GM12878 (cell line): ENCODE results near the gene PREP. TPM values are rescaled to one million over a fixed set of nuclear protein-coding genes. Genes with fewer than 3 reads are reported as not detected.

ENCODE experiments used
- ATAC-seq: fragments of 200-7000 bp; cut with Tn5 transposase; 3 replicates; pipeline ENCODE4 v1.9.1; 2020; ENCODE audit warnings: mild to moderate bottlenecking, moderate library complexity
- BruUV-seq: library from RNA; stranded (reverse); fragments of 400-500 nt; replicated peaks from 2 replicates; lab custom pipeline; 2021; lab: Mats Ljungman, UMichigan
- CTCF ChIA-PET: fragments of 300-600 bp; sonication (Branson Sonifier 250); formaldehyde crosslinking; extraction: SDS; loops from one replicate; lab custom pipeline; 2021; ENCODE audit warnings: inconsistent platforms; lab: Yijun Ruan, JAX
- POLR2A ChIA-PET: fragments of 350-600 bp; formaldehyde crosslinking; extraction: SDS; loops from one replicate; lab custom pipeline; 2021; ENCODE audit warnings: inconsistent platforms; lab: Charles Lee
- RAD21 ChIA-PET: fragments of 300-600 bp; sonication (Branson Sonifier 250); formaldehyde crosslinking; loops from one replicate; lab custom pipeline; 2023; ENCODE audit warnings: antibody characterized with exemption; ENCODE audit not compliant: unreplicated experiment; lab: Charles Lee
- SMC1A ChIA-PET: fragments of 300-600 bp; sonication (Branson Sonifier 250); formaldehyde crosslinking; loops from one replicate; lab custom pipeline; 2023; ENCODE audit not compliant: unreplicated experiment, uncharacterized antibody; lab: Charles Lee
- DNase-seq: peaks from one replicate; pipeline ENCODE4 v3.0.0-alpha.2; 2011; ENCODE audit warnings: low read depth, low spot score
- FAIRE-seq: peaks from 3 replicates; lab custom pipeline; 2011; peaks lifted over from hg19 to GRCh38; lab: Jason Lieb, UNC
- H2AFZ ChIP-seq: 2 replicates; pipeline ENCODE4 v1.6.0; 2011; ENCODE audit warnings: low read depth, low read length, control low read depth; ENCODE audit not compliant: control insufficient read depth
- H3K27ac ChIP-seq: 2 replicates; pipeline ENCODE4 v1.5.1; 2011; ENCODE audit warnings: control low read depth; ENCODE audit not compliant: control insufficient read depth, insufficient read depth
- H3K27me3 ChIP-seq, 2 experiments: replicated peaks in 1 of 2; 2 replicates each; pipeline versions ENCODE4 v1.6.0 to v1.6.1; 2011; ENCODE audit warnings: low read length in 1 of 2; ENCODE audit not compliant: control insufficient read depth in 2 of 2, insufficient read depth in 2 of 2
- H3K36me3 ChIP-seq, 2 experiments: 2 replicates each; pipeline ENCODE4 v1.5.1; 2011; ENCODE audit warnings: low read length in 1 of 2; ENCODE audit not compliant: control insufficient read depth in 2 of 2, insufficient read depth in 2 of 2
- H3K4me1 ChIP-seq: 2 replicates; pipeline ENCODE4 v1.6.1; 2011; ENCODE audit warnings: mild to moderate bottlenecking, low read length, moderate library complexity, mixed read lengths; ENCODE audit not compliant: control insufficient read depth, insufficient read depth
- H3K4me2 ChIP-seq: 2 replicates; pipeline ENCODE4 v1.6.0; 2011; ENCODE audit warnings: control low read depth; ENCODE audit not compliant: control insufficient read depth, insufficient read depth
- H3K4me3 ChIP-seq: fragments of 200-600 bp; sonication (generic); 2 replicates; pipeline ENCODE4 v1.5.1; 2016
- H3K79me2 ChIP-seq: 2 replicates; pipeline ENCODE4 v1.6.0; 2011; ENCODE audit warnings: low read length; ENCODE audit not compliant: control insufficient read depth, insufficient read depth
- H3K9ac ChIP-seq: 2 replicates; pipeline ENCODE4 v1.8.0; 2011; ENCODE audit warnings: low read length, control low read depth, mixed read lengths; ENCODE audit not compliant: control insufficient read depth, insufficient read depth
- H3K9me3 ChIP-seq: replicated peaks from 3 replicates; pipeline ENCODE4 v1.5.1; 2011; ENCODE audit warnings: mild to moderate bottlenecking, low read length; ENCODE audit not compliant: control insufficient read depth, insufficient read depth
- H4K20me1 ChIP-seq: 2 replicates; pipeline ENCODE4 v1.6.0; 2011; ENCODE audit not compliant: control insufficient read depth, insufficient read depth
- CREM ChIP-seq: IDR thresholded peaks from 2 replicates; pipeline ENCODE4 v1.6.1; 2014; ENCODE audit warnings: antibody characterized with exemption, low read depth
- EGR1 ChIP-seq, 2 experiments: IDR thresholded peaks; 1 replicate in 1 of 2; 2 replicates in 1 of 2; pipeline ENCODE4 v1.6.1; 2011 to 2012; ENCODE audit warnings: low read depth in 2 of 2, low read length in 2 of 2, borderline replicate concordance in 1 of 2, mild to moderate bottlenecking in 1 of 2, moderate library complexity in 1 of 2
- IKZF1 ChIP-seq: fragments of 450-650 bp; conservative IDR thresholded peaks from 2 replicates; pipeline ENCODE4 v1.6.1; 2017; ENCODE audit warnings: antibody characterized with exemption, mild to moderate bottlenecking
- LARP7 ChIP-seq: fragments of 450-650 bp; IDR thresholded peaks from 2 replicates; pipeline ENCODE4 v1.6.1; 2017; ENCODE audit warnings: mild to moderate bottlenecking
- MYC ChIP-seq: IDR thresholded peaks from 2 replicates; pipeline ENCODE4 v1.6.1; 2011; ENCODE audit warnings: mild to moderate bottlenecking, low read length, moderate library complexity, inconsistent platforms; ENCODE audit not compliant: insufficient read depth, insufficient replicate concordance, insufficient read length, severe bottlenecking
- WGBS: methylation state at CpG from one replicate; pipeline ENCODE4 v1.1.6; 2016; ENCODE audit warnings: low lambda C conversion rate; ENCODE audit not compliant: insufficient replicate concordance, insufficient coverage; ENCODE audit errors: missing lambda C conversion rate; 5-methylcytosine and 5-hydroxymethylcytosine counted together
- in situ Hi-C: fragments of 300-500 bp; cut with MboI; formaldehyde crosslinking; loops from 9 replicates; pipeline ENCODE4 v1.14.3; 2018; ENCODE audit warnings: mixed read lengths
- intact Hi-C: fragments of 100-400 bp; cut with micrococcal nuclease; formaldehyde crosslinking; loops from one replicate; pipeline ENCODE4 v1.14.2; 2022; ENCODE audit not compliant: unreplicated experiment
- polyA plus RNA-seq, 11 experiments: library from polyadenylated mRNA; depleted of rRNA in 4 of 11; unstranded in 6 of 11; stranded (reverse) in 5 of 11; fragments of >200 nt; fragmentation: Nextera tagmentation in 4 of 11; fragmentation: Illumina TruSeq in 1 of 11; extraction: Ambion mirVana in 4 of 11; extraction: Trizol in 1 of 11; gene quantifications; 1 replicate in 1 of 11; 2 replicates in 10 of 11; pipeline versions ENCODE4 v1.2.1 to v1.2.3, GENCODE V29; 2011 to 2016; ENCODE audit warnings: inconsistent platforms in 2 of 11, missing spikeins in 2 of 11, low read depth in 1 of 11
- total RNA-seq, 4 experiments: library from RNA; depleted of rRNA in 3 of 4; stranded (reverse); fragments of >200 nt in 3 of 4; fragmentation: Illumina TruSeq in 1 of 4; extraction: Trizol in 1 of 4; gene quantifications; 2 replicates each; pipeline versions ENCODE4 v1.2.1 to v1.2.3, GENCODE V29; 2013 to 2021
- TF ChIP-seq, protein P1 (sequence below): fragments of 450-650 bp; IDR thresholded peaks from 2 replicates; pipeline ENCODE4 v1.6.1; 2016; ENCODE audit warnings: mild to moderate bottlenecking
- TF ChIP-seq, protein P2 (sequence below): fragments of 450-650 bp; IDR thresholded peaks from 2 replicates; pipeline ENCODE4 v1.6.1; 2017; ENCODE audit warnings: mild to moderate bottlenecking, low read depth, inconsistent platforms; ENCODE audit not compliant: poor library complexity, severe bottlenecking
- TF ChIP-seq, protein P3 (sequence below): IDR thresholded peaks from 2 replicates; pipeline ENCODE4 v1.6.1; 2012; ENCODE audit warnings: low read depth, low read length, improper control_type of control experiment
- TF ChIP-seq, protein P4 (sequence below): fragments of 450-650 bp; IDR thresholded peaks from 2 replicates; pipeline ENCODE4 v1.6.1; 2017; ENCODE audit warnings: mild to moderate bottlenecking, moderate library complexity

The PREP gene
- total and polyA plus RNA-seq, 10 of the 15 experiments (the other 5 are each of a cell fraction or from before 2014, with no cell fraction given) = 6.5 to 33.6 (median 18.1) TPM

DNA sequence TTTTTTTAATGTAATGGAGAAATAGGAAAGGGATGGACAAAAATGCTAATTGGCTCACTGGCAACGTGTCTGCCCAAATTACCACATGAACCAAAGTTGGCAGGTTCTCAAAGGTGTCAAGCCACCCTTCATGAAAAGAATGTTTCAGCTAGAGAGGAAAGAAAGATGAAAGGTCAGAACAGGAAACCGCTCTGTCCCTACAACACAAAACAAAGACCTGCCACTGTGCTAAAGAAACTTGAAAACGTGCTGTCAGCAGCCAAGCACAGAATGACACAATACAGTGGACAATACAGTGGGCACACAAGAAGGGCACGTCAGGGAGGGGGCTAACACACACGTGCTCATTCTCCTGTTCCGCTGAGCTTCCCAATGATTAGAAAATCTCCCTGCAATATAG lies 4.9 kb downstream of the PREP start (continued):
- TF ChIP-seq, protein P1, sequence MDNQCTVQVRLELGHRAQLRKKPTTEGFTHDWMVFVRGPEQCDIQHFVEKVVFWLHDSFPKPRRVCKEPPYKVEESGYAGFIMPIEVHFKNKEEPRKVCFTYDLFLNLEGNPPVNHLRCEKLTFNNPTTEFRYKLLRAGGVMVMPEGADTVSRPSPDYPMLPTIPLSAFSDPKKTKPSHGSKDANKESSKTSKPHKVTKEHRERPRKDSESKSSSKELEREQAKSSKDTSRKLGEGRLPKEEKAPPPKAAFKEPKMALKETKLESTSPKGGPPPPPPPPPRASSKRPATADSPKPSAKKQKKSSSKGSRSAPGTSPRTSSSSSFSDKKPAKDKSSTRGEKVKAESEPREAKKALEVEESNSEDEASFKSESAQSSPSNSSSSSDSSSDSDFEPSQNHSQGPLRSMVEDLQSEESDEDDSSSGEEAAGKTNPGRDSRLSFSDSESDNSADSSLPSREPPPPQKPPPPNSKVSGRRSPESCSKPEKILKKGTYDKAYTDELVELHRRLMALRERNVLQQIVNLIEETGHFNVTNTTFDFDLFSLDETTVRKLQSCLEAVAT = no peak
- TF ChIP-seq CREM (no peak), EGR1 (IDR thresholded peaks at IDR 0.05; ENCODE audit: borderline replicate concordance in 1 of 2, low read depth in 2 of 2, low read length in 2 of 2) (no peak), LARP7 (no peak), MYC (no peak)
- TF ChIP-seq, protein P2, sequence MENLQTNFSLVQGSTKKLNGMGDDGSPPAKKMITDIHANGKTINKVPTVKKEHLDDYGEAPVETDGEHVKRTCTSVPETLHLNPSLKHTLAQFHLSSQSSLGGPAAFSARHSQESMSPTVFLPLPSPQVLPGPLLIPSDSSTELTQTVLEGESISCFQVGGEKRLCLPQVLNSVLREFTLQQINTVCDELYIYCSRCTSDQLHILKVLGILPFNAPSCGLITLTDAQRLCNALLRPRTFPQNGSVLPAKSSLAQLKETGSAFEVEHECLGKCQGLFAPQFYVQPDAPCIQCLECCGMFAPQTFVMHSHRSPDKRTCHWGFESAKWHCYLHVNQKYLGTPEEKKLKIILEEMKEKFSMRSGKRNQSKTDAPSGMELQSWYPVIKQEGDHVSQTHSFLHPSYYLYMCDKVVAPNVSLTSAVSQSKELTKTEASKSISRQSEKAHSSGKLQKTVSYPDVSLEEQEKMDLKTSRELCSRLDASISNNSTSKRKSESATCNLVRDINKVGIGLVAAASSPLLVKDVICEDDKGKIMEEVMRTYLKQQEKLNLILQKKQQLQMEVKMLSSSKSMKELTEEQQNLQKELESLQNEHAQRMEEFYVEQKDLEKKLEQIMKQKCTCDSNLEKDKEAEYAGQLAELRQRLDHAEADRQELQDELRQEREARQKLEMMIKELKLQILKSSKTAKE = no peak

DNA sequence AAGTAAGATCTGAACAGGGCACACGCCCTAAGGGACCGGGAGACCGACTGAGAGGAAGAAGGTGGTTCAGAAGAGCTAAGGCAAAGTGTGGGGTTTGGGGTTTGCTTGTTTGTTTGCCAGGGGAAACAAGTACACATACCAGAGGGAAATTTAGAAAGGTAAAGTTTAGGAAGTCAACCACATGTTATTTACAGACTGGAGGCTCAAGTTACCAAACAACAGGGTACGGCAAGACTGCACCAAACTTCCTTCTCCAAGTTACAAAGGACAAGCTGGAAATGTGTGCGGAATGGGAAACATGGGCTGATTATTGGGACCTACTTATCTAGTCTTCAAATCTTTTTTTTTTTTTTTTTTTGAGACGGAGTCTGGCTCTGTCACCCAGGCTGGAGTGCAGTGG lies 11.2 kb downstream of the PREP start:
- no peak overlapping the region for H3K9ac ChIP-seq
- H3K4me1 ChIP-seq = no peaks in the 10 kb centered on the region
- 98% methylated on average over 6 of the region's 6 CpGs for WGBS
- no peak overlapping the region for H3K4me3 ChIP-seq
- H3K27me3 ChIP-seq = no peaks in the 10 kb centered on the region
- DNase-seq = no peak
- no peak for FAIRE-seq
- CTCF ChIA-PET = interaction anchor here (1.3 kb wide), 1 partner anchor 304 kb away, joined by 3 read pairs; no protein-coding TSS in a partner anchor
- no peak overlapping the region for H3K4me2 ChIP-seq
- no TSS peak for BruUV-seq
- RAD21 ChIA-PET = no interaction called here
- SMC1A ChIA-PET = interaction anchor here (2.2 kb wide), 1 partner anchor 10 kb away, joined by 5 read pairs; no protein-coding TSS in a partner anchor
- no peak overlapping the region for H3K27ac ChIP-seq
- no peaks in the 10 kb centered on the region for H3K9me3 ChIP-seq
- peaks cover 3 to 22% of the 10 kb centered on the region in 2 experiments for H3K36me3 ChIP-seq
- in situ Hi-C loops (no loop called here), intact Hi-C loops (no loop called here)
- H4K20me1 ChIP-seq = no peaks in the 10 kb centered on the region
- no peaks in the 10 kb centered on the region for H3K79me2 ChIP-seq
- POLR2A ChIA-PET = no interaction called here
- no peak overlapping the region for H2AFZ ChIP-seq
- ATAC-seq = no peak
- TF ChIP-seq, protein P3, sequence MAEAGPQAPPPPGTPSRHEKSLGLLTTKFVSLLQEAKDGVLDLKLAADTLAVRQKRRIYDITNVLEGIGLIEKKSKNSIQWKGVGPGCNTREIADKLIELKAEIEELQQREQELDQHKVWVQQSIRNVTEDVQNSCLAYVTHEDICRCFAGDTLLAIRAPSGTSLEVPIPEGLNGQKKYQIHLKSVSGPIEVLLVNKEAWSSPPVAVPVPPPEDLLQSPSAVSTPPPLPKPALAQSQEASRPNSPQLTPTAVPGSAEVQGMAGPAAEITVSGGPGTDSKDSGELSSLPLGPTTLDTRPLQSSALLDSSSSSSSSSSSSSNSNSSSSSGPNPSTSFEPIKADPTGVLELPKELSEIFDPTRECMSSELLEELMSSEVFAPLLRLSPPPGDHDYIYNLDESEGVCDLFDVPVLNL = no peak
- no peak for TF ChIP-seq IKZF1
- TF ChIP-seq, protein P4, sequence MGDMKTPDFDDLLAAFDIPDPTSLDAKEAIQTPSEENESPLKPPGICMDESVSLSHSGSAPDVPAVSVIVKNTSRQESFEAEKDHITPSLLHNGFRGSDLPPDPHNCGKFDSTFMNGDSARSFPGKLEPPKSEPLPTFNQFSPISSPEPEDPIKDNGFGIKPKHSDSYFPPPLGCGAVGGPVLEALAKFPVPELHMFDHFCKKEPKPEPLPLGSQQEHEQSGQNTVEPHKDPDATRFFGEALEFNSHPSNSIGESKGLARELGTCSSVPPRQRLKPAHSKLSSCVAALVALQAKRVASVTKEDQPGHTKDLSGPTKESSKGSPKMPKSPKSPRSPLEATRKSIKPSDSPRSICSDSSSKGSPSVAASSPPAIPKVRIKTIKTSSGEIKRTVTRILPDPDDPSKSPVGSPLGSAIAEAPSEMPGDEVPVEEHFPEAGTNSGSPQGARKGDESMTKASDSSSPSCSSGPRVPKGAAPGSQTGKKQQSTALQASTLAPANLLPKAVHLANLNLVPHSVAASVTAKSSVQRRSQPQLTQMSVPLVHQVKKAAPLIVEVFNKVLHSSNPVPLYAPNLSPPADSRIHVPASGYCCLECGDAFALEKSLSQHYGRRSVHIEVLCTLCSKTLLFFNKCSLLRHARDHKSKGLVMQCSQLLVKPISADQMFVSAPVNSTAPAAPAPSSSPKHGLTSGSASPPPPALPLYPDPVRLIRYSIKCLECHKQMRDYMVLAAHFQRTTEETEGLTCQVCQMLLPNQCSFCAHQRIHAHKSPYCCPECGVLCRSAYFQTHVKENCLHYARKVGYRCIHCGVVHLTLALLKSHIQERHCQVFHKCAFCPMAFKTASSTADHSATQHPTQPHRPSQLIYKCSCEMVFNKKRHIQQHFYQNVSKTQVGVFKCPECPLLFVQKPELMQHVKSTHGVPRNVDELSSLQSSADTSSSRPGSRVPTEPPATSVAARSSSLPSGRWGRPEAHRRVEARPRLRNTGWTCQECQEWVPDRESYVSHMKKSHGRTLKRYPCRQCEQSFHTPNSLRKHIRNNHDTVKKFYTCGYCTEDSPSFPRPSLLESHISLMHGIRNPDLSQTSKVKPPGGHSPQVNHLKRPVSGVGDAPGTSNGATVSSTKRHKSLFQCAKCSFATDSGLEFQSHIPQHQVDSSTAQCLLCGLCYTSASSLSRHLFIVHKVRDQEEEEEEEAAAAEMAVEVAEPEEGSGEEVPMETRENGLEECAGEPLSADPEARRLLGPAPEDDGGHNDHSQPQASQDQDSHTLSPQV = no peak
- no peak for TF ChIP-seq MYC
